PC-9 (cell line): ENCODE measurements around the gene CHRNA4.

ENCODE experiments used
- EZH2 ChIP-seq: fragments of 200-600 bp; sonication (generic); IDR thresholded peaks from 2 replicates; pipeline ENCODE4 v1.8.0; 2017; ENCODE audit warnings: antibody characterized with exemption, low read depth
- TF ChIP-seq, protein P1 (sequence below): fragments of 200-600 bp; sonication (generic); conservative IDR thresholded peaks from 2 replicates; pipeline ENCODE4 v1.6.1; 2017; ENCODE audit warnings: mixed run types, antibody characterized with exemption, mild to moderate bottlenecking, moderate library complexity

DNA sequence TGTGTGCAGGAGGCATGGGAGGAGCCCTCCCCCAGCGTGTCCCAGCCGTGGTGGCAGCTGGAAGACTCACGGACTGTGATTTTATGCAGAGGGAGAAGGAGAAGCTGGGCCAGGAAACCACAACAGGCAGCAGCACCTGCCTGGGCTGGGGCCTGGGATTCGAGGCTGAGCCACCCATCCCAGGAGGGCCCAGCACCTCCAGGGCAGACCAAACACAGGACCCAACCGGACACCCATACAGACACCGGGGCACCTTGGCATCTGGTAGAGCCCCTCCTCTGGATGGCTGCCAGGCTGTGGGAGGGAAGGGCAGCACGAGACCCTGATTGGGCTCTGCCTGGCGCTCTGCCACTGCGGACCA, 41.7 kb upstream of the CHRNA4 start:
- TF ChIP-seq, protein P1, sequence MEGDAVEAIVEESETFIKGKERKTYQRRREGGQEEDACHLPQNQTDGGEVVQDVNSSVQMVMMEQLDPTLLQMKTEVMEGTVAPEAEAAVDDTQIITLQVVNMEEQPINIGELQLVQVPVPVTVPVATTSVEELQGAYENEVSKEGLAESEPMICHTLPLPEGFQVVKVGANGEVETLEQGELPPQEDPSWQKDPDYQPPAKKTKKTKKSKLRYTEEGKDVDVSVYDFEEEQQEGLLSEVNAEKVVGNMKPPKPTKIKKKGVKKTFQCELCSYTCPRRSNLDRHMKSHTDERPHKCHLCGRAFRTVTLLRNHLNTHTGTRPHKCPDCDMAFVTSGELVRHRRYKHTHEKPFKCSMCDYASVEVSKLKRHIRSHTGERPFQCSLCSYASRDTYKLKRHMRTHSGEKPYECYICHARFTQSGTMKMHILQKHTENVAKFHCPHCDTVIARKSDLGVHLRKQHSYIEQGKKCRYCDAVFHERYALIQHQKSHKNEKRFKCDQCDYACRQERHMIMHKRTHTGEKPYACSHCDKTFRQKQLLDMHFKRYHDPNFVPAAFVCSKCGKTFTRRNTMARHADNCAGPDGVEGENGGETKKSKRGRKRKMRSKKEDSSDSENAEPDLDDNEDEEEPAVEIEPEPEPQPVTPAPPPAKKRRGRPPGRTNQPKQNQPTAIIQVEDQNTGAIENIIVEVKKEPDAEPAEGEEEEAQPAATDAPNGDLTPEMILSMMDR, result no peak
- no peak for TF ChIP-seq EZH2
